ENCODE measurements around the gene CINP. TPM values are rescaled to one million over a fixed set of nuclear protein-coding genes. Genes with fewer than 3 reads are reported as not detected.

The CINP gene
- total RNA-seq, 1 experiment from 2014 or later: 76.9 TPM

DNA sequence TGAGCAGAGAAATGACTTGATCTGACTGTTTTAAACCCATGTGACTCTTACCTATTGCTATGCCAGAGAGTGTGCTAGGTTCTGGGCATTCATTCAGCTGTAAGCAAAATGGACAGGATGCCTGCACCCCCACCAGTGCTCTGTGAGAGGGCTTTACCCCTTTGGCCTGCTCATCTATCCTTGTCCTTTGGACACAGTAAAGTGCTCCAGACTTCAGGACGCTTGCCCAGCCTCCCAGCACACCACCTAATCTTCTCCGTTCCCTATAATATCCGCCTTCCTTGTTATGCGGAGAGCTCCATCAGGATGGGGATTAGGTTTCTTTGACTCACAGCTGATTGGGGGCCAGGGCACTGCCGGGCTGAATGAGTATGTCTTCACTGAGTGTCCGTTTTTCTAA is 47.6 kb downstream of the CINP start:
- TF ChIP-seq EZH2phosphoT487 (IDR thresholded peaks at IDR 0.05; ENCODE audit: borderline replicate concordance, low read length): no peak
- TF ChIP-seq EZH2 (IDR thresholded peaks at IDR 0.05; ENCODE audit: low read length, unreplicated experiment): no peak
- TF ChIP-seq, protein P1, sequence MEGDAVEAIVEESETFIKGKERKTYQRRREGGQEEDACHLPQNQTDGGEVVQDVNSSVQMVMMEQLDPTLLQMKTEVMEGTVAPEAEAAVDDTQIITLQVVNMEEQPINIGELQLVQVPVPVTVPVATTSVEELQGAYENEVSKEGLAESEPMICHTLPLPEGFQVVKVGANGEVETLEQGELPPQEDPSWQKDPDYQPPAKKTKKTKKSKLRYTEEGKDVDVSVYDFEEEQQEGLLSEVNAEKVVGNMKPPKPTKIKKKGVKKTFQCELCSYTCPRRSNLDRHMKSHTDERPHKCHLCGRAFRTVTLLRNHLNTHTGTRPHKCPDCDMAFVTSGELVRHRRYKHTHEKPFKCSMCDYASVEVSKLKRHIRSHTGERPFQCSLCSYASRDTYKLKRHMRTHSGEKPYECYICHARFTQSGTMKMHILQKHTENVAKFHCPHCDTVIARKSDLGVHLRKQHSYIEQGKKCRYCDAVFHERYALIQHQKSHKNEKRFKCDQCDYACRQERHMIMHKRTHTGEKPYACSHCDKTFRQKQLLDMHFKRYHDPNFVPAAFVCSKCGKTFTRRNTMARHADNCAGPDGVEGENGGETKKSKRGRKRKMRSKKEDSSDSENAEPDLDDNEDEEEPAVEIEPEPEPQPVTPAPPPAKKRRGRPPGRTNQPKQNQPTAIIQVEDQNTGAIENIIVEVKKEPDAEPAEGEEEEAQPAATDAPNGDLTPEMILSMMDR (conservative IDR thresholded peaks at IDR 0.05; ENCODE audit: low read depth, low read length): no peak
- BruUV-seq (replicated peaks): no TSS peak
- Histone ChIP-seq H3K27me3 (ENCODE audit: low read length) (no peaks in the 10 kb centered on the region), H3K79me2 (ENCODE audit: low read length) (peaks cover 21% of the 10 kb centered on the region), H3K4me3 (ENCODE audit: low read length) (no peak overlapping the region), H3K4me2 (ENCODE audit: low read length) (peak overlapping the region; percentile 91), H3K9me2 (replicated peaks; ENCODE audit: low read length) (no peaks in the 10 kb centered on the region), H4K20me1 (ENCODE audit: low read length) (no peaks in the 10 kb centered on the region), H3K9me3 (ENCODE audit: low read length) (no peaks in the 10 kb centered on the region), H3K4me1 (ENCODE audit: insufficient read depth, low read length) (peaks cover 48% of the 10 kb centered on the region), H3F3A (ENCODE audit: low read length, unreplicated experiment) (no peaks in the 10 kb centered on the region), H3K27ac (ENCODE audit: low read length) (peak overlapping the region; percentile 57), H3K9ac (ENCODE audit: low read length) (peak overlapping the region; percentile 73; the same call in 1 of the 2 replicates), H3K36me3 (ENCODE audit: low read depth, low read length) (no peaks in the 10 kb centered on the region), H2AFZ (ENCODE audit: low read length) (no peak overlapping the region)
- POLR2A ChIA-PET (ENCODE audit: unreplicated experiment): interaction anchor here (0.6 kb wide), 2 partner anchors 101 to 217 kb away, joined by 5 to 24 read pairs; no protein-coding TSS in a partner anchor
- CTCF ChIA-PET: interaction anchor here (0.6 to 1.5 kb wide), 3 partner anchors 10 to 128 kb away, joined by 3 to 9 read pairs (median 5); partner anchors contain the start of gene MOK
- no peak for ATAC-seq
- intact Hi-C loops (cut with micrococcal nuclease): loop anchor here (5.0 to 10.0 kb wide), 5 partner anchors 93 to 343 kb away; partner anchors contain the start of gene WDR20
- DNase-seq: peak; percentile 20

DNA sequence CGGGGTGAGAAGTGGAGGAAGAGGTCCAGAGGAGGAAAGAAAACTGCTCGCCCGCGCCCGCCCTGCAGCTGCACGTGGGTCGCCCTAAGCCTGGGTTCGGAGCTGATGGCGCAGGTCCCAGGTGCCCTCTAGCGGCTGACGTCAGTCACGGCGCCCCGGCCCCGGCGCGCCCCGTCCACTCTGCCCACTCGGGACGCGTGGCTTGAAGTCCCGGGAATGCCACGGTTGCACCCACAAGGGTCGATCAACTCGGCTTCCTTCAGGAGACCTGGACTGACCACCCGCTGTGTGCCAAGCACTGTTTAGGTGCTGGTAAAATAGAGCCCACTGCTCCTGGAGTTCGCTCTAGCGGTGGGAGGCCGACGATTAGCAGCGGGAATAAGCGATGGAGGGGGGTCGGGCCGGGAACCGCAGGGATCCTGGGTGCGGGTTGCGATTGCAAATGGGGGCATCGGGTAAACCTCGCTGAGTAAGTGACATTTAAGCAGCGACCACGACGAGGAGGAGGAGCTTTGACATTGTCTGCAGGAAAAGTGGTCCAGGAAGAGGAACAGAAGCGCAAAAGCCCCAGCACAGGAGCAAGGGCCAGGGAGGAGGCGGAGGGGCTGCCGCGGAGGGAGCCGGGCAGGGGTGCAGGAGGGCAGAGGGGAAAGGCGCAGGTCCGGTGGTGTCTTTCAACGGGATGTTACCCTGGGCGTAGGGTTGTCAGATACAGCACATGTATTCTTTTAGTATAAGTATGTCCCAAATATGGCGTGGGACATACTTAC is 48.3 kb downstream of the CINP start:
- ChIA-PET POLR2A (ENCODE audit: unreplicated experiment) (interaction anchor here (0.6 kb wide), 1 partner anchor 100 kb away, joined by 5 read pairs; no protein-coding TSS in a partner anchor), CTCF (interaction anchor here (0.6 to 1.5 kb wide), 7 partner anchors 9 to 215 kb away, joined by 3 to 9 read pairs (median 4); partner anchors contain the start of gene MOK)
- H3K27ac ChIP-seq (ENCODE audit: low read length): peak overlapping the region; percentile 57
- no peaks in the 10 kb centered on the region for H3K36me3 ChIP-seq (ENCODE audit: low read depth, low read length)
- H4K20me1 ChIP-seq (ENCODE audit: low read length): no peaks in the 10 kb centered on the region
- peak overlapping the region; percentile 91 for H3K4me2 ChIP-seq (ENCODE audit: low read length)
- peaks cover 48% of the 10 kb centered on the region for H3K4me1 ChIP-seq (ENCODE audit: insufficient read depth, low read length)
- no peaks in the 10 kb centered on the region for H3F3A ChIP-seq (ENCODE audit: low read length, unreplicated experiment)
- TF ChIP-seq EZH2 (IDR thresholded peaks at IDR 0.05; ENCODE audit: low read length, unreplicated experiment): no peak
- TF ChIP-seq EZH2phosphoT487 (IDR thresholded peaks at IDR 0.05; ENCODE audit: borderline replicate concordance, low read length): no peak
- TF ChIP-seq, protein P1 (conservative IDR thresholded peaks at IDR 0.05; ENCODE audit: low read depth, low read length): peak; percentile 98
- BruUV-seq (replicated peaks): no TSS peak
- peak overlapping the region; percentile 95 for H2AFZ ChIP-seq (ENCODE audit: low read length)
- no peaks in the 10 kb centered on the region for H3K9me2 ChIP-seq (replicated peaks; ENCODE audit: low read length)
- DNase-seq (peak; percentile 78), ATAC-seq (peak; percentile 43)
- peak overlapping the region; percentile 73 for H3K9ac ChIP-seq (ENCODE audit: low read length)
- peaks cover 19% of the 10 kb centered on the region for H3K79me2 ChIP-seq (ENCODE audit: low read length)
- intact Hi-C loops (cut with micrococcal nuclease): loop anchor here (1.0 to 10.0 kb wide), 6 partner anchors 79 to 342 kb away; partner anchors contain the start of gene WDR20
- H3K4me3 ChIP-seq (ENCODE audit: low read length): peak overlapping the region; percentile 67
- H3K27me3 ChIP-seq (ENCODE audit: low read length): no peaks in the 10 kb centered on the region
- H3K9me3 ChIP-seq (ENCODE audit: low read length): no peaks in the 10 kb centered on the region
